A204.1 (cell line): ENCODE data around the gene BHLHE40.

Experiments
- FAIRE-seq: peaks from 2 replicates; lab custom pipeline; 2012; peaks lifted over from hg19 to GRCh38; lab: Jason Lieb, UNC

BHLHE40 gene

GRCh38 chr3:4979428-4980228, at the start of gene BHLHE40:
Gene BHLHE40 (plus strand): TSS chr3:4979437. CDS start chr3:4979719, 282 bp downstream.
- no peak for FAIRE-seq

GRCh38 chr3:4930501-4930900, 48.7 kb upstream of the BHLHE40 start:
- FAIRE-seq = no peak

GRCh38 chr3:4934050-4934449, 45.2 kb upstream of the BHLHE40 start:
- FAIRE-seq = no peak

GRCh38 chr3:4935347-4935746, 43.9 kb upstream of the BHLHE40 start:
- no peak for FAIRE-seq

- no peak for FAIRE-seq
These were observed 42.1 kb upstream of the BHLHE40 start for GRCh38 chr3:4936982-4937614.

- no peak for FAIRE-seq
These were observed 40.8 kb upstream of the BHLHE40 start for GRCh38 chr3:4938281-4938982.

- no peak for FAIRE-seq
These were observed 40.0 kb upstream of the BHLHE40 start for GRCh38 chr3:4939276-4939675.

- no peak for FAIRE-seq
These were observed 38.3 kb upstream of the BHLHE40 start for GRCh38 chr3:4940985-4941384.

- FAIRE-seq = no peak
These were observed 35.7 kb upstream of the BHLHE40 start for GRCh38 chr3:4943549-4943948.

- FAIRE-seq = no peak
These were observed 33.9 kb upstream of the BHLHE40 start for GRCh38 chr3:4945324-4945723.

GRCh38 chr3:4947028-4947427, 32.2 kb upstream of the BHLHE40 start:
- no peak for FAIRE-seq

- no peak for FAIRE-seq
These were observed 30.8 kb upstream of the BHLHE40 start for GRCh38 chr3:4948395-4948794.

- FAIRE-seq = no peak
These were observed 30.2 kb upstream of the BHLHE40 start for GRCh38 chr3:4949004-4949403.

- no peak for FAIRE-seq
These were observed 29.6 kb upstream of the BHLHE40 start for GRCh38 chr3:4949659-4950058.

- no peak for FAIRE-seq
These were observed 28.9 kb upstream of the BHLHE40 start for GRCh38 chr3:4950351-4950784.

- FAIRE-seq = no peak
These were observed 28.3 kb upstream of the BHLHE40 start for GRCh38 chr3:4950948-4951347.

- no peak for FAIRE-seq
These were observed 26.1 kb upstream of the BHLHE40 start for GRCh38 chr3:4953119-4953518.

GRCh38 chr3:4954256-4955000, 24.8 kb upstream of the BHLHE40 start:
- no peak for FAIRE-seq

GRCh38 chr3:4956099-4956498, 23.1 kb upstream of the BHLHE40 start:
- FAIRE-seq = no peak

GRCh38 chr3:4956738-4957137, 22.5 kb upstream of the BHLHE40 start:
- FAIRE-seq = no peak

GRCh38 chr3:4957978-4958377, 21.3 kb upstream of the BHLHE40 start:
- FAIRE-seq = no peak

- no peak for FAIRE-seq
These were observed 20.1 kb upstream of the BHLHE40 start for GRCh38 chr3:4959180-4959579.
